SW 1271 (cell line): ENCODE data around the gene OR6B3.

ENCODE experiments used
- DNase-seq, 2 experiments: peaks; one replicate each; lab custom pipeline; 2025; lab: John Stamatoyannopoulos, UW

Gene OR6B3

DNA sequence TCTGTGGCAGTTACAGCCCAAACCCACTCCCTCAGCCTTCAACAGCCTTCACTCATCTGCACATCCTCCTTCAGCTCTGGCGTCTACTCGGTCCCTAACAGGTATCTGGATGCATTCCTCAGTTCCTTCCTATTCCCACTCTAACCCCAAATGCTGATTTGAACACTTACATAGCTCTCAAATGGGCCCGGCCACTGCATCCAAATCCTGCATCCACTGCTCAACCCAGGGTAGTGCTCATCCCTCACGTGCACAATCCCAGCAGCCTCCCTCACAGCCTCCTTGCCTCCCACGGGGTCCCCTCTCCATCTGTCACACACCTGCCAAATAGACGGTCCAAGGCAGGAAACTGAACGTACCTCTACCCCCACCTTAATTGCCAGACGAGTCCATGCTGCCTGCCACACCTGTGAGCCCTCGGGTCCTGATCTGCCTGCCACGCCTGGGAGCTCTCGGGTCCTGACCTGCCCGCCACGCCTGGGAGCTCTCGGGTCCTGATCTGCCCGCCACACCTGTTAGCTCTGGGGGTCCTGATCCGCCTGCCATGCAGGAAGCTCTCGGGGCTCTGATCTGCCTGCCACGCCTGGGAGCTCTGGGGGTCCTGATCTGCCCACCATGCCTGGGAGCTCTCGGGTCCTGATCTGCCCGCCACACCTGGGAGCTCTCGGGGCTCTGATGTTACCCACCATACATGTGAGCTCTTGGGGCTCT lies 9.9 kb downstream of the OR6B3 start:
- no peak for DNase-seq

DNA sequence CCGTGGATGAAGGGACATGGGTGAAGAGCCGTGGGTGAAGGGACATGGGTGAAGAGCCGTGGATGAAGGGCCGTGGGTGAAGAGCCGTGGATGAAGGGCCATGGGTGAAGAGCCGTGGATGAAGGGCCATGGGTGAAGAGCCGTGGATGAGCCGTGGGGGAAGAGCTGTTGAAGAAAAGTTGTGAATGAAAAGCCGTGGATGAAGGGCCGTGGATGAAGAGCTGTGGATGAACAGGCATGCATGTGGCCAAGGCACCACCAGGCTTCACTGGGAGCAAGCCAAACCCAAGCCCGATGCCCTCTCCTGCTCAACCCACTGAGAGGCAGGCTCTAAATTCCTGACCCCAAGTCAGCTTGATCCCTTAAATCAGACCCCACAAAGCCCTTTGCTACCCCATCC lies 10.6 kb downstream of the OR6B3 start:
- no peak for DNase-seq

DNA sequence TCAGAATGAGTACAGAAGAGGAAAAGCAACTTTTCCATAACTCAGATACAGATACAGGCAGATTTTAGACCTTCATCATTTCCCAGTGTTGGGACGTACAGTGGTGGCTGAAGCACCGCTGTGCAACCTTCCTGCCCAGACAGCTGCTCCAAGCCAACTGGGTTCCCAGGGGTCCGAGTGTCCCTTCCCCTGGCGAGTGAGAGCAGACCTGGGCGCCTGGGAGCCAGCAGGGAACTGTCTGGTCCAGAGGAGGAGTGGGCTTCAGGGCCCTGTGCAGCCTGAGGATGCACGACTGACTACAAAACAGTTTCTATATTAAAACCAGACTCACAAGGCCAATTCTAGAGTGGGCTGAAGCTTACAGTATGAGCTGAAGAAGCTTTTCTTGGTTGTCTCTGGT lies 12.0 kb downstream of the OR6B3 start:
- DNase-seq: no peak

DNA sequence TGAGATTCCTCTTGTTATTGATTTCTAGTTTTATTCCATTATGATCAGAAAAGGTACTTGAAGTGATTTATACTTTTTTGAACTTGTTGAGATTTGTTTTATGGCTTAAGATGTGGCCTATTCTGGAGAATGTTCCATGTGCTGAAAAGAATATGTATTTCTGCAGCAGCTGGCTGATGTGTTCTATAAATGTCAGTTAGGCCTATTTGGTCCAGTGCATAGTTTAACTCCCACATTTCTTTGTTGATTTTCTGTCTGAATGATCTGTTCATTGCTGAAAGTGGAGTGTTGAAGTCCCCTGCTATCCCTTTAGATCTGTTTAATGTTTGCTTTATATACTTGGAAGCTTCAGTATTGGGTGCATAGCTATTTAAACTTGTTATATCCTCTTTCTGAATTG lies 16.0 kb downstream of the OR6B3 start:
- DNase-seq: no peak

DNA sequence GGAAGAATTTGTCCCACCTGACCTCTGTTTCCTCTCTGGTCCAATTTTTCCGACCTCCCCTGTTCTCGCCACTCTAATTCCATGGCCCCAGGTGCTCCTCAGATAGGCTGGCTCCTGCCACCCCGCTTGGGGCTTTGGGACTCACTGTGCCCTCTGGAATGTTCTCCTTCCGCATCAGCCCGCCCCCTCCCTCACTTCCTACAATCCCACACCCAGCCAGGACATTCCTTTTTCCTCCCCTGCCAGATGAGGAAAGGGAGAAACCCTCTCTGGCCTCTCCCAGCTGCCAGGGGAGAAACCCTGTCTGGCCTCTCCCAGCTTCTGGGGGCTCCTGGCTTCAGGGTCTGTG lies 20.0 kb downstream of the OR6B3 start:
- DNase-seq: no peak

DNA sequence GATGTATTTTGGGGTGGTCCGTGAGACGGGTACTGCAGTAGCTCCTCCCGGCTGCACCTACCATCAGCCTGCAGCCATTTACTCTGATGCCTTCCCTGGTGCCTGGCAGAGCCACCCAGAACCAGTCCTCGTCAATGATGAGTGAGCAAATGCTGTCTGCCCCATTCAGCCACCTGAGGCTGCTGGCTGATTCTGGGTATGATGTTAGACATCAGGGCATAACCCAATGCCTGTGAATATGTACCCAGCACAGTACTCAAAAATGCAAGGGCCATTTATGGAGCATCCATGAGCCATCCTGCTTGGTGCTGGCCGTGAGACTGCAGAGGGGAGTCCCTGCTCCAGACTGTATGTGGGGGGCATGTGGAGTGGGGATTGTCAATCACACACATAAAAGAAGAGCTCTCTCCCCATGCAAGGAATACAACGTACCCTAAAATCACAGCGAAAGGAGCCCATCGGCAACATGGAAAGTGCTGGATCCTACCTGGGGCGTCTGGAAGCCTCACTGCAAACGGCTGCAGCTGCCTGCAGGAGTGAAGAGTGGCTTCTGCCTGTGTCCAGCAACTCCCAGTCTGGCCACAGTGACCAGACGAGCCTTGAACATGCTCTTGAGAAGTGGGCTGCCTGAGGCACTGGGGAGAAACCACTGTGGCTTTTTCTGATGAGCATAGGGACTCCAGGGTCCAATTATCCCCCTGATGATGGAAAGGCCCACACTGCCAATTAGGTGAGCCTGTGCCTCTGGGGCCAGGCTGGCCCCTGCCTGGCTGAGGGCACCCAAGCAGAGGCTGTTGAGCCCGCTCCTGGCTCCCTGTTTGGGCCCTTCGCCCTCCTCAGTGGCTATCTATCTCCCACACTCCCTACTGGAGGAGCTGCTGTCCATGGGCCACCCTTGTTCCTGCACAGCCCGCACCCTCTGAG lies 20.7 kb downstream of the OR6B3 start:
- DNase-seq: no peak

DNA sequence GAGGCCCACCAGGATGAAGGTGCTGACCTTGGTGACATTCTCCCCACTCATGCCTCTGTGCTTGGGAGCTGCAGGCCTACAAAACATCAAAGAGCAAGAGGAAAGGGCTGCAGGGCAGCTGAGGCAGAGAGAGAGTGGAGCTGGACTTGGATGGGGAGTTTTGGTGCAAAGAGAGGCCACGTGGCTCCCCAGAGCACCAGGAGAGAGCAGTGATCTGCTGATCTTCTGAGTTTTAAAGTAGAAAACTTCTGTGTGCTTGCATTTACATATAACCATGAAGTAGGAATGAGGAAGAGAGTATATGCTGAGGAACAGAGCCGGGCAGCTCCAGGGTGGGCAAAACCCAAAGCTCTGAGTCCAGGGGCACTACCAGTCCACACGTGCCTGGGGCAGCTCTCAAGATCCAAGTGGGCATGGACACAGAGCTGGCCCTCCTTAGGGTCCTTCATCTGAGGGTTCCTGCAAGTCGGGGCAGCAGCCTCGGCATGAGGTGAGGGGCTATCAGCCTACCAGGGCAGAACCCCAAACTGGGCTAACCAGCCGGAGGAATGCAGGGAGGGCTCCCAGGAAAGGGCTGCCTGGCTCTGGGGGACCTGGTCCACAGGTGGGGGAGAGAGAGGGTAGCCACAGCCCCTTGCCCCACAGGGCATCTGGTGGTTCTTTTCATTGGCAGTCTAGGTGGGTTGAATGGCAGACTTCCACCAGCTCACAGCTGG lies 22.8 kb downstream of the OR6B3 start, which contains the start of gene OR6B2:
Gene OR6B2 (minus strand): TSS at position 51 of the 716 bp plus-strand sequence. CDS start 0 bp downstream, at position 51.
- DNase-seq: no peak

DNA sequence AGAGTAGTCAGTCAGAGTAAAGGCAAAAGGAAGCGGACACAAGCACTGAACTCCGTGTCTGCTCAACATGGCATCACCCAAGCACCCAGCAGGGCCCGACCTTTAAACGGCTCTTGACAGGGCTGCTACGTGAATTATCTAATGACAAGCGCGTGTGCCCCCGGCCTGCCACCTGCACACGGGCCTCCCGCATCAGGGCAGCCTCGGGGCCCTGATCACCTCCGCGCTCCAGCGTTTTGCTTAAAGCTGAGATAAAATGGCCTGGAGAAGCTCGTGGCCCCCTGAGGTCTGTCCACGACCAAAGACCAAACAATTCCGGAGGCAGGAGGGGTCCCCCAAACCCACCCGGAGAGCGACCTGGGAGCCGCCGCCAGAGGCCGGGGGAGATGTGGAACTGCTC lies 28.6 kb downstream of the OR6B3 start:
- peak in 1 of 2 experiments; percentile 9 for DNase-seq

DNA sequence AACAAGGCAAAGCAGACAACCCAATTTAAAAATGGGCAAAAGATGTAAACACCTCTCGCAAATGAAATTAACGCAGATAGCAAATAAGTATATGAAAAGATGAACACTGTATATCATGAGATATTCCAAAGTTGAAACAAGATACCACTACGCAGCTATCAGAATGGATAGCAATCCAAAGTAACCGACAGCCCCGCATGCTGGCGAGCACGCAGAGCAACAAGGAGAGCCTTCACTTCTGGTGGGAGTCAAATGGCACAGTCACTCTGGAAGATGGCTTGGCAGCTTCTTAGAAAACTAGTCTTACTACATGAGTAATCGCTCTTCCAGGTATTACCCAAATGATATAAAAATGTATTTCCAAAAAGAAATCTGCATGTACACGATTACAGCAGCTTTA lies 29.5 kb downstream of the OR6B3 start:
- no peak for DNase-seq

DNA sequence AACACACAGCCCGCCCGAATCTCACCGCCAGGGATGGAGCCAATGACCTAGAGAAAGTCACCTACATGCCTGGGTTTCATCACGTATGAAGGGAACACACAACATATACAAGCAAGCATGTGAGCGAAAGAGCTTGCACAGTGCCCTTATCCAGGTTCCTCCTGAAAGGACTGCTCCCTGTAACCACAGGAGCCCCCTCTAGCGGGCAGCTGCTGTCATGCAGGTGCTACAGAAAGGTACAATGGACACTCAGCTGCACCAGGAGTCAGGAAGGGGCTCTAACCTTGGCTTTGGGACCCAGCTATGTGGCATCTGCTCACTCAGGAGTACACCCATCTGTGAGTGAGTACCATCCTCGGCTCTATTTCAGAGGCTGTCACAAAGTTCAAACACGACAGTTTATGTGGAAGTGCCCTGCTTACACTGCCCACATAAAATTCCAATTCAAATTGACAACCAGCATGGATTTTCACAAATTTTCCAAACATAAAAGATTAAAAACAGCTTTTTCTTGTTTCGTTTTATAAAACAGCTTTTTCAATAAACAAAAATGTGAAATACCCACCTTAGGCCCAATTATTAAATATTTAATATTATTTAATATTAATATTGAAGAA lies 31.7 kb downstream of the OR6B3 start:
- DNase-seq: peak in 1 of 2 experiments; percentile 40

DNA sequence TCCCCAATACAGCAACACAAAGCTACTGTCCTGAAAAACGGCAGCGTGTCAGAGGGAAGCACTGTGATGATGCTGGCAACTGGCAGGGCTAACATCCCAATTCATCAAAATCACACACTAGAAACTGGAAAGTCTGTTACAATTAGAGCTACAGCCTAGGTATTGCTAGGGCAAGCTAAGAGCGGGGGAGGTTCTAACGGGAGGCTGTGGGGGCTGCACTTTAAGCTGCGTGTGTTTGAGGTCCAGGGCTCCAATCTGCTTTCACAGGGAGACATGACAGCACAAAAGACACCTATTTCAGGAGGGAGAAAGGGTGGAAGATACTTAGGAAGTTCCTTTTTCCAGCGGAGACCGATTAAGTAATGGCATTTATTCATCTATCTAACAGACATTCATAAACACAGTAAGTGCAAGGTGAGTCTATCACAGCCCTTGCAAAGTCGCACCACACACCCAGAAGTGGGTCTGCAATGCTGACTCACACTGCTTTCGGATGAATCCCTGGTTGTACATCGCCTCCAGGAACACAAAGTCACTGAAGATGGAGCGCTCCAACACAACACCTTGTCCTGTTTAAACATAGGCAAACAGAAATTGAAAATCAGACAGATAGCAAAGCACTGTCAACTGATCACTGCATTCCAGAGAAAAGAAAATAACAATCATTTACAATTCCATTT lies 35.1 kb downstream of the OR6B3 start:
- DNase-seq: no peak

DNA sequence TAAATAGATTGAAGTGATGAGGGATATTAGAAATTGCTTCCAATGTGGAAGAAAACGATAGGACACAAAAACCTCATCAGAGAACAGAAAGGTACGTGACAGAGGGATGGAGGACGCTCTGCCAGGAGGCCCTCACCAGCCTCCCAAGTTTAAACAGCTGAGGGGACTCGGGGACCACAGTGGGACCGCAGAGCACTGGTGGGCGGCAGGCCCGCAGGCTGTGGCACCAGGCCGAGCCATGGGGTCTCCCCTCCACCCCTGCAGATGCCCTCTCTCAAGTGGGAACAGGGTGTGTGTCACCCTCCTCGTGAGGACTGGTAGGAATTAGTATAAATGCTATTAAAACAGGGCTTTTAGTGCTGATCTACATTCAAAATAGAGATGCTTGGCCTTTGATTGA lies 39.0 kb downstream of the OR6B3 start:
- DNase-seq: no peak

DNA sequence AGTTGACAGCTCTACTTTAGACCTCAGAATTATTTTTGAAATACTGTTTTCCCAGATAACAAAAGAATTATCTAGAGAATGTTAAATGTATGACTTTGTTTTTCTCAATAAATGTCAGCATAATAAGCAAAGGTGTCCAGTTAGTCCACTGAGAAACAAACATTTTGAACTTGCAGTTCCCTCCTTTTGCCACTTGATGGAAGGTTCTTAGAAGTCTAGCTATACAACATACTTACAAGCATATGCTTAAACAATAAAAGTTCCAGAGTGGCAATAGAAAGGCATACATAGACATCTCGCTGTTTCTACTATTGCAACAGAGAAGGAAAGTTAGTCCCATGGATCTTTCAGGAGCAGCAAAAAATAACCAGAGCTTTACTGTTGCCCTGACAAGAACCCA lies 40.0 kb downstream of the OR6B3 start:
- DNase-seq: peak in 1 of 2 experiments; percentile 46

DNA sequence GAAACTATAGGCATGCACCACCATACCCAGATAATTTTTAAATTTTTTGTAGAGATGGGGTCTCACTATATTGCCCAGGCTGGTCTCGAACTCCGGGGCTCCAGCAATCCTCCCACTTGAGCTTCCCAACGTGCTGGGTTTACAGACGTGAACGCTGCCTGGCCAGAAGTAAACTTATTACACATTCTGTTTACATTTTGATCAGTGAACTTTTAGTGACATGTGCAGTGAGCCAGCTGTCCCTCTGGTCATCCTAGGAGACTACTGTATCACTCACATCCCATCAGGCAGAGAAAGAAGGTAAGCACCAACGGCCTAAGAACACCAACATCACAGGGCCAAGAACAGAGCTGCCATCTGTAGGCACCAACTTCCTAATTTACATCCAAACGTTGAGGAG lies 50.3 kb downstream of the OR6B3 start:
- no peak for DNase-seq

DNA sequence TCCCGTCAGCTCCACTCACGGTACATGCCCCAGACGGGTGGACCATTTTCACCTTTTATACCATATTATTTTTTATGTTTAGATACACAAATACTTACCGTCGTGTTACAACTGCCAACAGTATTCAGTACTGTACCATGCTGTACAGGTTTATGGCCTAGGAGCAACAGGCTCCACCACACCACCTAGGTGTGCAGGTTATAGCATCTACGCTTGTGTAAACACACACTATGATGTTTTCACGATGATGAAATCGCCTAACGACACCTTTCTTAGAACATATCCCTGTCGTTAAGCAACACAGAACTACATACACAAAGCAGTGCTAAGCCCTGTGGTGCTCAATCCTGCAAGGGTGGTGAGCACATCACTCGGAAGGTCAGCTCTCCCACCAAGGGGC lies 52.6 kb downstream of the OR6B3 start:
- DNase-seq: no peak

DNA sequence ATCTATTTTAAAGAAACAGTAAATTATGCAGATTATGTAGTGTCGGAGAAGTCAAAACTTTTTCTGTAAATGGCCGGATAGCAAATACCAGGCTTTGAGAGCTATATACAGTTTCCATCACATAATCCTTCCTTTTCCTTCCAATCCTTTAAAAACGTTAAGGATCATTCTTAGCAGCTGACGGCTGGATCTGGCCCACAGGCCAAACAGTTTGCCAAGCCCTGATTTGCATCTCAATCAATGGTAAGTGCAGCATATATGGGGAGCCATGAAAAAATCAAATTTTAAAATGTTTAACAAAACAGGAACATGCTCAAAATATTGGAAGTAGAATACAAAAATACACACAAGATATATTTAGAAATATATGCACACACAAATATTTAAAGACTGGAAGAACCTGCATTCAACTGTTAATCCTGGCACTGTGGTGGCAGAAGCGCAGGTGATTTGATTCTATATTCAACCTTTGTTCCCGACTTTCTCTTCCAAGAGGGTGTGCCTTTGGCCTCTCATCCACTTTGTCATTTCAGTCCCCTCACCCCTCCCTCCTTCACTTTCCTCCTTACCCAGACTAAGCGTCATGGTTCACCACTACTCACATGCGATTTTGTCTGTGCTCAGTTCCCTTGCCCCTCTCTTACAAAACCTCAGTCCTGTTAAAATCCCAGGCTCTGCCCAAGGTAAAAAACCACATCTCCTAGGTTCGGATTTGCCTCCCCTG lies 55.5 kb downstream of the OR6B3 start:
- no peak for DNase-seq
